Nephron progenitor cell (in vitro differentiated cells): ENCODE results near the gene CACNA2D1.

ENCODE experiments used
- DNase-seq: peaks from one replicate; pipeline ENCODE4 v3.0.0; 2021
- H3K27ac Mint-ChIP-seq: 2 replicates; pipeline ENCODE4 v1.8.0; 2021; ENCODE audit warnings: mild to moderate bottlenecking, moderate library complexity, mixed read lengths
- H3K27me3 Mint-ChIP-seq: 2 replicates; pipeline ENCODE4 v1.8.0; 2021; ENCODE audit warnings: mild to moderate bottlenecking, low read depth, mixed read lengths; ENCODE audit not compliant: poor library complexity
- H3K36me3 Mint-ChIP-seq: 2 replicates; pipeline ENCODE4 v1.8.0; 2021; ENCODE audit warnings: low read depth, mixed read lengths
- H3K4me1 Mint-ChIP-seq: 2 replicates; pipeline ENCODE4 v1.8.0; 2021; ENCODE audit warnings: mixed read lengths
- H3K4me3 Mint-ChIP-seq: 2 replicates; pipeline ENCODE4 v1.8.0; 2021; ENCODE audit warnings: mild to moderate bottlenecking, moderate library complexity, mixed read lengths
- H3K9me3 Mint-ChIP-seq: 2 replicates; pipeline ENCODE4 v1.8.0; 2021; ENCODE audit warnings: mild to moderate bottlenecking, moderate library complexity, mixed read lengths
- TF ChIP-seq, protein P1 (sequence below): fragments of 200-600 bp; sonication (generic); IDR thresholded peaks from 2 replicates; pipeline ENCODE4 v1.5.0; 2021; ENCODE audit warnings: antibody characterized with exemption

The CACNA2D1 gene

DNA sequence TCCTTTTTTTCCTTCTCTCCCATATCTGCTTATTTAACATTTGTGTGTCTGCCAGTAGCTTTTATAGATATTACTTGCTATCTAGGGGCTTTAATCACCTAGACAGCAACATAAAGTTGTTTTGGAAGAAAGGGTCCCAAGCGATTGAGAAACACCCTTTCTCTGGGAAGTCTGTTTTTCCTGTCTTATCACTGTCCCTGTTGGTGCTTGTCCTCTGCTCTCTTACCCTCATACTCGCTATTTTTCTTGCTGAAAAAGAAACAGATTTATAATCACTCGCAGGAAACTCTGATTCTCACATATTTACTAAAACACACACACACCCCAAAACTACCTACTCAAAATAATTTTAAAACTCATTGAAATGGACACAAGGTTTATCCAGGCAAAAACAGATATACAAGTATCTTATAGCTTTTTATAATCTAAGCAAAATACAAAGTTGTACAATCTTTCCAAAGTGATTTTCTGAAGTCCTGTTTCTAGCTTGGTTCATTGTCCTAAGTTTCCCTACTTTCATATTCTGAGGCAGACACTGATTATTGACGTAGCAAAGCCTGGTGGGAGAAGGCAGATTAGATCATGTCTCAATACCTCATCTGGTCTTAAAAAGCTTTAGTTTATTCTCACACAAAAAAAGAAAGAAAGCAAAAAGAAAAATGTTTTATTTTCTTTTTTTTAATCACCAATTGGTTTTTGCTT is 157.3 kb downstream of the CACNA2D1 start:
- TF ChIP-seq, protein P1, sequence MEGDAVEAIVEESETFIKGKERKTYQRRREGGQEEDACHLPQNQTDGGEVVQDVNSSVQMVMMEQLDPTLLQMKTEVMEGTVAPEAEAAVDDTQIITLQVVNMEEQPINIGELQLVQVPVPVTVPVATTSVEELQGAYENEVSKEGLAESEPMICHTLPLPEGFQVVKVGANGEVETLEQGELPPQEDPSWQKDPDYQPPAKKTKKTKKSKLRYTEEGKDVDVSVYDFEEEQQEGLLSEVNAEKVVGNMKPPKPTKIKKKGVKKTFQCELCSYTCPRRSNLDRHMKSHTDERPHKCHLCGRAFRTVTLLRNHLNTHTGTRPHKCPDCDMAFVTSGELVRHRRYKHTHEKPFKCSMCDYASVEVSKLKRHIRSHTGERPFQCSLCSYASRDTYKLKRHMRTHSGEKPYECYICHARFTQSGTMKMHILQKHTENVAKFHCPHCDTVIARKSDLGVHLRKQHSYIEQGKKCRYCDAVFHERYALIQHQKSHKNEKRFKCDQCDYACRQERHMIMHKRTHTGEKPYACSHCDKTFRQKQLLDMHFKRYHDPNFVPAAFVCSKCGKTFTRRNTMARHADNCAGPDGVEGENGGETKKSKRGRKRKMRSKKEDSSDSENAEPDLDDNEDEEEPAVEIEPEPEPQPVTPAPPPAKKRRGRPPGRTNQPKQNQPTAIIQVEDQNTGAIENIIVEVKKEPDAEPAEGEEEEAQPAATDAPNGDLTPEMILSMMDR, result no peak
- H3K27me3 Mint-ChIP-seq, result no peaks in the 10 kb centered on the region
- H3K36me3 Mint-ChIP-seq, result peaks cover 6% of the 10 kb centered on the region
- no peak overlapping the region for H3K27ac Mint-ChIP-seq
- no peak overlapping the region for H3K4me3 Mint-ChIP-seq
- no peaks in the 10 kb centered on the region for H3K9me3 Mint-ChIP-seq
- no peak for DNase-seq
- H3K4me1 Mint-ChIP-seq, result peaks cover 17% of the 10 kb centered on the region

DNA sequence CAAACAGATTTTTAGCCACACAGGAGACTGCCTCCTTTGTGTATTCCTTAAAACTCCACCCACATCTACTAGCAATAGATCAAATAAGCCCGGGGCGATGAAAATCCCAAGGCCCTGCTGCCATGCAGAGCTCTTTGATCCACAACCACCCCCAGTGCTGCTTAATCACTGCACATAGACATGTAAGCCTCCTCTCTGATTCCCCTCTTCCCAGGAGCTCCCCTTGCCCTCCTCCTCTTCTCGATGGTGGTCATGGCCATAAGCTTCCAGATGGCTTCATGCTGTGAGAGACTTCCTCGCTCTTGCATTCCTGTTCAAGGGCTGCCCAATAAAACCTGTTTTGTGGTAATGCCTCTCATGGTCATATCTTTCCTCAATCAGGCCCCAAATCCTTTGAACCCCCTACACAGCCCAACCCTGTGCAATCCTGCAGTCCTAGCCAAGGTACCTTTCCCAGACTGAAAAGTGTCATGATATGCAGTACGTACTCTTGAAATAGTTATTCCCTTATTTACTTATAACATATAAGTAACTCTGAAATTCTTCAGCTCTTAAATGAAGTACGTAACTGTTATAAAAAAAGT is 158.5 kb downstream of the CACNA2D1 start:
- H3K36me3 Mint-ChIP-seq, result peaks cover 6% of the 10 kb centered on the region
- peaks cover 17% of the 10 kb centered on the region for H3K4me1 Mint-ChIP-seq
- TF ChIP-seq, protein P1, result no peak
- H3K27me3 Mint-ChIP-seq, result no peaks in the 10 kb centered on the region
- peak; percentile 5 for DNase-seq
- no peaks in the 10 kb centered on the region for H3K9me3 Mint-ChIP-seq
- H3K4me3 Mint-ChIP-seq, result no peak overlapping the region
- H3K27ac Mint-ChIP-seq, result peak overlapping the region; percentile 49

DNA sequence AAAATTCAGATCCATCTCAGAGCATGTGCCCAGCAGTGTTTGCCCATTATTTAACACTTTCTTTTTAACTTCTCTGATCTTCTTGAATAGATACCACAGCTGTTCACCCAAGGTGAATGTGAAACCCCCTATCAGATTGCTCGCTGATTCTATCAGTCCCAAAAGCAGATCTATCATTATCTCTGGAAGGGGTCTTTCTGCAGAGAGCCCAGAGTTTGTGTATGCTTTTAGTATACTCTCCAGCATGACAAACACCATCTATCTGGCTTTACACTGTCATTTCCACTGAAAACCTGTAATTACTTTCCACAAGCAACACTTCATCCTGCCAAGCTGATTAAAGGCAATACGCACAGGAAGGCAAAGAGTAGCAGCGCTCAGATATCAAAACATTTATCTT is 168.2 kb downstream of the CACNA2D1 start:
- Mint-ChIP-seq H3K4me3 (no peak overlapping the region), H3K4me1 (peaks cover 17% of the 10 kb centered on the region), H3K9me3 (no peaks in the 10 kb centered on the region), H3K27me3 (no peaks in the 10 kb centered on the region), H3K36me3 (no peaks in the 10 kb centered on the region), H3K27ac (no peak overlapping the region)
- DNase-seq, result no peak
- TF ChIP-seq, protein P1, result no peak

DNA sequence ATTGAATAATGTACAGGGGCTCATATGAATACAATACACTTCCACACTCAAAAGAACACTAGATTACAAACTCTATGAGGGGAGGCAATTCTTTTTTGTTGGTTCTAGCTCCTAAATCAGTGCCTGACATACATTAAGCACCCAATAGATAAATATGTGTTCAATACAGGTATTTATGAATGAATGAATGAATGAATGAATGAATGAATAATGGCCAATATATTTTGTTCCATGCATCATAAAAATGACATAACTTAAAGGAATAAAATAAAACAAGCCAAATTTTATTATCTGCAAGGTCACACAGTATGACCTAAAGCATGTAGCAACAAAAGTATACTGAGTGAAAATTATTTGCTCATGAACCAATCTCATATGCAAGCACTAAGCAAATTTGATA is 168.9 kb downstream of the CACNA2D1 start:
- TF ChIP-seq, protein P1, result no peak
- Mint-ChIP-seq H3K27me3 (no peaks in the 10 kb centered on the region), H3K27ac (no peak overlapping the region), H3K4me1 (peaks cover 17% of the 10 kb centered on the region), H3K4me3 (no peak overlapping the region), H3K9me3 (no peaks in the 10 kb centered on the region), H3K36me3 (no peaks in the 10 kb centered on the region)
- DNase-seq, result no peak

DNA sequence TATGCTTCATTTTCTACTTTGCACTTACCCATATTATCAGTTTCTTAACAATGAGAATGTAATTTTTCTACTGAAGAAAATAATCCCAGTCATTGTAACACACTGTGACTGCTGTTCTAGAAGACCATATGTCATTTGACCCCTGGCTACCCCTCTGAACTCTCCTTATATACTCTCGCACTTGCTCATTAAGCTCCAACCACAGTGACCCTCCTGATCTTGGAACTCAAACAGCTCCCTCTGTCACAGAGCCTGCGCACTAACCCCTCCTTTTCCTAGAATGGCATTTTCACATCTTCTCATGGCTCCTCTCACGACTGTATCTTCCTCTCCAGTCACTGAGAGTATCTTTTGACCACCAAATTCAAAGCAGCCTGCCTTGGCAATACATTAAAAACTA is 169.7 kb downstream of the CACNA2D1 start:
- TF ChIP-seq, protein P1, result no peak
- Mint-ChIP-seq H3K36me3 (no peaks in the 10 kb centered on the region), H3K4me3 (no peak overlapping the region), H3K4me1 (peaks cover 15% of the 10 kb centered on the region), H3K27me3 (no peaks in the 10 kb centered on the region), H3K9me3 (no peaks in the 10 kb centered on the region), H3K27ac (peak overlapping the region; percentile 32)
- peak; percentile 2 for DNase-seq

DNA sequence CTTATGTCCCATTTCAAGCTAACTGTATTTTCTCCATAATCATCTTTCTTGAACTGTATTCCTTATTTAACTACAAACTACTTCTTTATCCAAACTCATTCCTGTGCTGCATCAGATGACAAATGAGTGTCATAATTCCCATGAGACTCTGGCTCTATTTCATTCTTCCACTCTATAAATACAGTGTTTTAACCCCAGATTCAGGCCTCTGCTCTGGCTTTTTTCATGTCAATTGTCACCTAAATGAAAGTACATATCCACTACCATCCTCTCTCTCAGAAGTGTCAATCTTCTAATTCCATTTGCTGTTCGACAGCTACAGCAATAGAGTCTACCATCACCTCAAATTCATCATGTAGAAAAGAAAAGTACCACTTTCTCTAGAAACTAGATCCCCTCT is 172.7 kb downstream of the CACNA2D1 start:
- Mint-ChIP-seq H3K27ac (no peak overlapping the region), H3K4me1 (peaks cover 10% of the 10 kb centered on the region), H3K36me3 (no peaks in the 10 kb centered on the region), H3K9me3 (no peaks in the 10 kb centered on the region), H3K27me3 (no peaks in the 10 kb centered on the region), H3K4me3 (no peak overlapping the region)
- no peak for DNase-seq
- TF ChIP-seq, protein P1, result no peak
